ENCODE results near the gene NLK. TPM values are rescaled to one million over a fixed set of nuclear protein-coding genes. Genes with fewer than 3 reads are reported as not detected.

Gene NLK
- total and polyA plus RNA-seq, 8 donors, result 18.8 to 21.3 (median 20.1) TPM

- TF ChIP-seq, protein P1, sequence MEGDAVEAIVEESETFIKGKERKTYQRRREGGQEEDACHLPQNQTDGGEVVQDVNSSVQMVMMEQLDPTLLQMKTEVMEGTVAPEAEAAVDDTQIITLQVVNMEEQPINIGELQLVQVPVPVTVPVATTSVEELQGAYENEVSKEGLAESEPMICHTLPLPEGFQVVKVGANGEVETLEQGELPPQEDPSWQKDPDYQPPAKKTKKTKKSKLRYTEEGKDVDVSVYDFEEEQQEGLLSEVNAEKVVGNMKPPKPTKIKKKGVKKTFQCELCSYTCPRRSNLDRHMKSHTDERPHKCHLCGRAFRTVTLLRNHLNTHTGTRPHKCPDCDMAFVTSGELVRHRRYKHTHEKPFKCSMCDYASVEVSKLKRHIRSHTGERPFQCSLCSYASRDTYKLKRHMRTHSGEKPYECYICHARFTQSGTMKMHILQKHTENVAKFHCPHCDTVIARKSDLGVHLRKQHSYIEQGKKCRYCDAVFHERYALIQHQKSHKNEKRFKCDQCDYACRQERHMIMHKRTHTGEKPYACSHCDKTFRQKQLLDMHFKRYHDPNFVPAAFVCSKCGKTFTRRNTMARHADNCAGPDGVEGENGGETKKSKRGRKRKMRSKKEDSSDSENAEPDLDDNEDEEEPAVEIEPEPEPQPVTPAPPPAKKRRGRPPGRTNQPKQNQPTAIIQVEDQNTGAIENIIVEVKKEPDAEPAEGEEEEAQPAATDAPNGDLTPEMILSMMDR (IDR thresholded peaks at IDR 0.05), result no peak
- intact Hi-C loops (cut with DNase I), result no loop called here
- Histone ChIP-seq H3K27me3 (no peaks in the 10 kb centered on the region), H3K36me3 (peaks cover 0 to 11% of the 10 kb centered on the region in 2 donors), H3K9me3 (no peaks in the 10 kb centered on the region), H3K4me1 (peaks cover 0 to 7% of the 10 kb centered on the region in 2 donors), H3K27ac (no peak overlapping the region), H3K4me3 (no peak overlapping the region)
- no peak for DNase-seq
- ATAC-seq, result no peak
Measured at GRCh38 chr17:28199115-28199514, 156.6 kb downstream of the NLK start.

- DNase-seq, result no peak
- Histone ChIP-seq H3K27me3 (no peaks in the 10 kb centered on the region), H3K4me3 (no peak overlapping the region), H3K4me1 (peaks cover 0 to 7% of the 10 kb centered on the region in 2 donors), H3K36me3 (peaks cover 0 to 11% of the 10 kb centered on the region in 2 donors), H3K27ac (no peak overlapping the region), H3K9me3 (no peaks in the 10 kb centered on the region)
- TF ChIP-seq, protein P1 (IDR thresholded peaks at IDR 0.05), result no peak
- intact Hi-C loops (cut with DNase I), result no loop called here
- ATAC-seq, result no peak
Measured at GRCh38 chr17:28199728-28200127, 157.3 kb downstream of the NLK start.

DNA sequence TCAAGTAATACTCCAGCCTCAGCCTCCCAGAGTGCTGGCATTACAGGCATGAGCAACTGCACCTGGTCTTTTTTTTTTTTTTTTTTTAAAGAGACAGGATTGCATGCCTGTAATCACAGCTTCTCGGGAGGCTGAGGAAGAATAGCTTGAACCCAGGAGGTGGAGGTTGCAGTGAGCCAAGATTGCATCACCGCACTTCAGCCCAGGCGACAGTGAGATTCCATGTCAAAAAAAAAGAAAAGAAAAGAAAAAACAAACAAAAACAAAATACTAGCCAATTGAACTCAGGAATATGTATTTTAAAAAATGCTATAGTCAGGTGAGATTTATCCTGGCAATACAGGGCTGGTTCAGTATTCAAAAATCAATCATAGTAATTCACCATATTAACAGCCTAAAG is 158.8 kb downstream of the NLK start:
- Histone ChIP-seq H3K27ac (no peak overlapping the region), H3K9me3 (no peaks in the 10 kb centered on the region), H3K4me3 (no peak overlapping the region), H3K36me3 (peaks cover 0 to 11% of the 10 kb centered on the region in 2 donors), H3K4me1 (peaks cover 0 to 7% of the 10 kb centered on the region in 2 donors), H3K27me3 (no peaks in the 10 kb centered on the region)
- DNase-seq (no peak), ATAC-seq (no peak)
- TF ChIP-seq, protein P1 (IDR thresholded peaks at IDR 0.05), result no peak
- intact Hi-C loops (cut with DNase I), result no loop called here

GRCh38 chr17:28204244-28204643 is 161.8 kb downstream of the NLK start:
- intact Hi-C loops (cut with DNase I), result no loop called here
- no peak for ATAC-seq
- no peaks in the 10 kb centered on the region for H3K27me3 ChIP-seq

DNA sequence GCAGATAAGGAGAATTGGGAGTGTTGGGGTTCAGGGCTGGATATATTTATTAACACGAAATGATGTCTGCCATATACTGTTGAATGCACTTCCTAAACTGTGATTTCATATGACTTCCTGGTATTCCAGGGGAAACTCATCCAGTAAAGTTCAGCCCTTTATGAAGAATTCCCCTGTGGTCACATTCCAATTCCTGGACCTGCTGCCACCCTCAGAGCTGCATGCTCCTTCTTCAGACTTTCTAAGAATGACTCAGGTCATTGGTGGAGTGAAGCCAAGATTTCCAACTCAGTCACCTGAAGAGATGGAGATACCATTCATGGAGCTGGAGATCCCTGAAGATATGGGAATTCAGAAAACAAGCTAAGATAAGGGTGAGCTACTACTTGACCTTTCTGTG is 162.3 kb downstream of the NLK start:
- ATAC-seq (no peak), DNase-seq (no peak)
- no peak overlapping the region for H3K27ac ChIP-seq
- no peaks in the 10 kb centered on the region for H3K4me1 ChIP-seq
- TF ChIP-seq, protein P1 (IDR thresholded peaks at IDR 0.05), result no peak
- intact Hi-C loops (cut with DNase I), result no loop called here
- H3K36me3 ChIP-seq, result no peaks in the 10 kb centered on the region
- no peaks in the 10 kb centered on the region for H3K9me3 ChIP-seq
- no peak overlapping the region for H3K4me3 ChIP-seq
- H3K27me3 ChIP-seq, result no peaks in the 10 kb centered on the region

More at GRCh38 chr17:28204244-28204643, 161.8 kb downstream of the NLK start:
- H3K36me3 ChIP-seq, result no peaks in the 10 kb centered on the region
- no peak for DNase-seq
- peaks cover 0 to under 1% of the 10 kb centered on the region in 2 donors for H3K4me1 ChIP-seq
- H3K27ac ChIP-seq, result no peak overlapping the region
- no peak overlapping the region for H3K4me3 ChIP-seq
- TF ChIP-seq, protein P1 (IDR thresholded peaks at IDR 0.05), result no peak
- H3K9me3 ChIP-seq, result no peaks in the 10 kb centered on the region

Data from left lung (tissue), 10 donors.